GM20000 (cell line): ENCODE measurements around the gene CPNE9.

Source experiments
- DNase-seq: peaks from one replicate; pipeline ENCODE4 v3.0.0; 2012; ENCODE audit warnings: low spot score
- TF ChIP-seq, protein P1 (sequence below): IDR thresholded peaks from 2 replicates; pipeline ENCODE4 v1.5.1; 2012; ENCODE audit warnings: mild to moderate bottlenecking, control low read depth; ENCODE audit errors: extremely low read depth, missing control alignments

Gene CPNE9

GRCh38 chr3:9681011-9681722, 22.5 kb upstream of the CPNE9 start:
- DNase-seq = no peak
- TF ChIP-seq, protein P1, sequence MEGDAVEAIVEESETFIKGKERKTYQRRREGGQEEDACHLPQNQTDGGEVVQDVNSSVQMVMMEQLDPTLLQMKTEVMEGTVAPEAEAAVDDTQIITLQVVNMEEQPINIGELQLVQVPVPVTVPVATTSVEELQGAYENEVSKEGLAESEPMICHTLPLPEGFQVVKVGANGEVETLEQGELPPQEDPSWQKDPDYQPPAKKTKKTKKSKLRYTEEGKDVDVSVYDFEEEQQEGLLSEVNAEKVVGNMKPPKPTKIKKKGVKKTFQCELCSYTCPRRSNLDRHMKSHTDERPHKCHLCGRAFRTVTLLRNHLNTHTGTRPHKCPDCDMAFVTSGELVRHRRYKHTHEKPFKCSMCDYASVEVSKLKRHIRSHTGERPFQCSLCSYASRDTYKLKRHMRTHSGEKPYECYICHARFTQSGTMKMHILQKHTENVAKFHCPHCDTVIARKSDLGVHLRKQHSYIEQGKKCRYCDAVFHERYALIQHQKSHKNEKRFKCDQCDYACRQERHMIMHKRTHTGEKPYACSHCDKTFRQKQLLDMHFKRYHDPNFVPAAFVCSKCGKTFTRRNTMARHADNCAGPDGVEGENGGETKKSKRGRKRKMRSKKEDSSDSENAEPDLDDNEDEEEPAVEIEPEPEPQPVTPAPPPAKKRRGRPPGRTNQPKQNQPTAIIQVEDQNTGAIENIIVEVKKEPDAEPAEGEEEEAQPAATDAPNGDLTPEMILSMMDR = no peak

DNA sequence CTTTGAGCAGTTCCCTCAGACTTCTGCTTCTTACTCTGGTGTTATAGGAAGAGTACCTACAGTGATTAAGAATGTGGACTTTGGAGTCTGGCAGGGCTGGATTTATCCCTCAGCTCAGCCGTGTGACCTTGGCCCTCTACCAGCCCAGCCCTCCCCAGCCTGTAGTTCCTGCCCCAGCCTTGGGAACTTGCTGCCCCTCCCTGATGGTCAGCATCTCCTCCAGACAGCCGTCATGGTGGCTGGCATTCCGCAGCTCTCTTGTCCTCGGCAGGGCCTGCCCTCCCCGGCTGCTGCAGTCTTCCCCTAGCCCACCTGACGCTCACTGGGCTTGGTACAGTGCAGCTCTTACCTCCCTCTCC, 21.9 kb upstream of the CPNE9 start:
- TF ChIP-seq, protein P1 = no peak
- DNase-seq = no peak

- DNase-seq = no peak
- TF ChIP-seq, protein P1 = no peak
Measured at GRCh38 chr3:9682096-9682495, 21.5 kb upstream of the CPNE9 start.

GRCh38 chr3:9683426-9683825, 20.2 kb upstream of the CPNE9 start:
- DNase-seq = no peak
- TF ChIP-seq, protein P1 = no peak

DNA sequence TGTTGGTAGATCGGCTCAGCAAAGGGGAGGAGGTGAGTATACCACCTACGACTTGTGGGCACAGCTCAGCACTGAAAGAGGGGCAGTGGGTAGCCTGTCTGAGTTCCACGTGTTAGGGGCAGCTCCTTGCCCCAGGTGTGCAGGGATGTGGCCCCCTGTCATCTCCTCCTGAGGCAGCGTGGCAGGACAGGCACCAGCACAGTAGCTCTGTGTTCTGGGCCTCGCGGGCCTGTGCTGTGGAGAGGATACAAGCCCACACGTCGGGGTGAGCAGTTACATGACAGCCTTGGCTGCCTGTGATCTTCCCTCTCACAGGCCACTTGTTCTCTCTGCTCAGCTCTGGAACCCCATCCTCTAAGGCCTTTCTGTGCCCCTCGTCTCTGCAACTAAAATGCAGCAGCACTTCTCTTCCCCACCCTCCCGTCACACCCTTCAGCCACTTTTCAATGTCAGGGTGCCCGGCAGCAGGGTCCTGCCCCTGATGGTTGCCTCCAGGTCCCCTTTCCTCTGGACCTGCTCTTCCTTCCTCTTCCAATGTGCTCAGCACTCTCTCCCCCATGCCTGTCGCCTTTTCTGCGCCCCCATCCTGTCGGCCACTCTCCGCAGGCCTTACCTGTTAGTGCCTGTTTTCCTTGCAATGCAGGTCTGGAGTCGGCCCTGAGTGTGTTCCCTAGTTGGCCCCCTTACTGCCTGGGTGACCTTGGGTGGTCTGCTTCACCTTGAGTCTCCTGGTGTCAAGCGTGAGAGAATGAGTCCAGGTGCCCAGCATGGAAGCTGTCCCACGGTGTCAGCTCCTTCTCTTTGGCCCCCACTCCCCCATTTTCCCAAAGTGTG, 18.2 kb upstream of the CPNE9 start:
- TF ChIP-seq, protein P1 = no peak
- no peak for DNase-seq

DNA sequence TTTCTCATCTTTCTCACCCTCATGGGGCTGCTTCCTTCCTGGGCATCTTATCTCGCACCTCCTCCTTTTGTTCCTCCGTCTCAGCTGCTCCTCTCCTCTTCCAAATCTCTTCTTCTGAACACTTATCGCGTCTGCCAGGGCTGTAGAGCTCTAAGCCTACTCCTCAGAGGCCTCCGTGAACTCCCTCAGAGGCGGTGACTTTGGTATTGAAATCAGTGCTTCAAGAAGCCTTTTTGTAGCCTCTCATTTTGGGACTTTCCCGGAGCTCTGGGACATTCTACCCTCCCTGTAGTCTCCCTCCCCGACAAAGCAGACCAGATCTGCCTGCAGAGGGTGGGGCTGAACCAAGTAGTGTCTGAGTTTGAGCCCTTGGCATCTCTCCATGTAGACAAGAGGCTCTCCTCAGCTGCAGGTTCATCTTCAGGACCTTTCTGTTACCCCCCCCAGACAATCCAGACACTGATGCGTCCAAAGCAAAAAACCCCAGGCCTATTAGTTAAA, 17.5 kb upstream of the CPNE9 start:
- TF ChIP-seq, protein P1 = no peak
- no peak for DNase-seq

DNA sequence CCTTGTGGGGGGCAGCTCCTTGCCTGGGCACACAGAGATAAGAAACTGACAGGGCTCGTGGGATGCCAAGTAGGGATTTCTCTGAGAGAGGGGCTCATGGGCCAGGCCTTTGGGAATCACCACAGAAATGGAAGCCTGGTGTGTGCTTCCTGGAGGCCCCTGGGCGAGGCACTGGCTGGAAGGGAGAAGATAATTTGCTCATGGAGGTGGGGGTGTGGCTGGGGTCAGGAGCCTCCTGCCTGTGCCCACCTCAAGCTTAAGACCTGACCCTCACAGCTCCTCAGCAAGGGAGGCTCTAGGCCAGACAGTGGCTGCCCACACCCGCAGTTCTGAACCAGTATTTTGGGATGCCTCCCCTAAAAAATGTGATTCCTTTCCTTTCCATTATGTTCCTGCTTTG, 16.9 kb upstream of the CPNE9 start:
- TF ChIP-seq, protein P1 = no peak
- no peak for DNase-seq
